ENCODE results near the gene HS6ST3. TPM values are rescaled to one million over a fixed set of nuclear protein-coding genes. Genes with fewer than 3 reads are reported as not detected.

Gene HS6ST3
- total and polyA plus RNA-seq, 10 donors: 0.03 TPM; not detected in 9

DNA sequence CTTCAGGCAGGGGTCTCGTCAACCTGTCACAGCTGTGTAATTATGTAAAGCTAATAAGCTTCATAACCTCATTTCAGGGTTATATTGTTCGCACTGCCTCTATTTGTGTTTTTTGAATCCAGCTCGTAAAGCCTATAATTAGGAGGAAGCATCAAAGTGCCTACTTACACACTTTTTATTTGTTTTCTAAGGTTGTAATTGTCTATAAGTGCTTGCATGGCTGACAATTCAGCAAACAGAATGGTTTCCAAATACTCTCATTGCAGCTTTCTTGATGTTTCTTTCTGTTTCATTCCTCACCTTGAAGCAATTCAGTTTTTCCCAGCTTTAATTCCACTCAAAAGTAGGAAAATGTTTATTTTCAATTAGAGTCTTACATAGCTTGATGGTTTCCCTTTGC is 336.3 kb downstream of the HS6ST3 start:
- no peak for DNase-seq
- 74 to 85% (median 80%) methylated on average over 3 of the region's 3 CpGs for WGBS, 5 donors
- H3K9me3 ChIP-seq: peaks cover 0 to 4% (median 0%) of the 10 kb centered on the region in 8 donors
- TF ChIP-seq POLR2A (IDR thresholded peaks at IDR 0.05): no peak
- H3K4me3 ChIP-seq: no peak overlapping the region
- no peak overlapping the region for H3K27ac ChIP-seq
- H3K4me1 ChIP-seq: no peaks in the 10 kb centered on the region
- H3K27me3 ChIP-seq (replicated peaks in 1 of 7): no peaks in the 10 kb centered on the region
- H3K36me3 ChIP-seq: no peaks in the 10 kb centered on the region
- intact Hi-C loops (cut with DNase I; ENCODE audit: low total_unique reads): no loop called here

GRCh38 chr13:96428911-96429310 is 339.0 kb downstream of the HS6ST3 start:
- 61 to 77% (median 68%) methylated on average over 5 of the region's 5 CpGs for WGBS, 5 donors
- no peak for DNase-seq
- no peaks in the 10 kb centered on the region for H3K4me1 ChIP-seq
- TF ChIP-seq POLR2AphosphoS5 (IDR thresholded peaks at IDR 0.05) (no peak), POLR2A (IDR thresholded peaks at IDR 0.05) (no peak), CTCF (IDR thresholded peaks at IDR 0.05 in 8 of 11, conservative IDR thresholded peaks at IDR 0.05 in 3 of 11) (no peak)
- no peak overlapping the region for H3K27ac ChIP-seq
- no peak overlapping the region for H3K4me3 ChIP-seq
- no peaks in the 10 kb centered on the region for H3K27me3 ChIP-seq (replicated peaks in 1 of 7)
- intact Hi-C loops (cut with DNase I; ENCODE audit: low total_unique reads): no loop called here
- H3K36me3 ChIP-seq: no peaks in the 10 kb centered on the region
- peaks cover 0 to 4% (median 0%) of the 10 kb centered on the region in 8 donors for H3K9me3 ChIP-seq

DNA sequence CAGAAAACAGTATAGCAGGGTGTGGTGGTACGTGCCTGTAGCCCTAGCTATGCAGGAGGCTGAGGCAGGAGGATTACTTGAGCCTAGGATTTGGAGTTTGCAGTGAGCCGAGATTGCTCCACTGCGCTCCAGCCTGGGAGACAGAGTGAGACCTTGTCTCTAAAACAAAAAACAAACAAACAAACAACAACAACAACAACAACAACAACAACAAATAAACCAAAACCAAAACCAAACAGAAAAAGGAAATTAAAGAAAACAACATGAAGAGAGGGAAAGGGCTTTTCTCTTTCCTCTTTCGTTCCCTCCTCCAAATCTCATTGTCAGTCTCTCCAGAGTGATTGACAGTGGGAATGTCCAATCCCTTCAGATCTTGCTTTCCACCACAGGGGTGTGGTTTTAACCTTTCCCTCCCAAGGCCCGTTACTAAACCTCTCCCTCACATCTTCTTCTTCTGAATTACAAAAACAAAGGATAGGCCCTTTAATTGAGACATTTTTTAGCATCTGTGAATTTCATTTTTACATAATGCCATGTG is 341.2 kb downstream of the HS6ST3 start:
- WGBS, 5 donors: 67 to 87% (median 78%) methylated on average over 5 of the region's 5 CpGs
- intact Hi-C loops (cut with DNase I; ENCODE audit: low total_unique reads): no loop called here
- H3K9me3 ChIP-seq: peaks cover 0 to 5% (median 0%) of the 10 kb centered on the region in 8 donors
- no peaks in the 10 kb centered on the region for H3K27me3 ChIP-seq (replicated peaks in 1 of 7)
- H3K4me3 ChIP-seq: no peak overlapping the region
- no peaks in the 10 kb centered on the region for H3K36me3 ChIP-seq
- DNase-seq: no peak
- H3K4me1 ChIP-seq: no peaks in the 10 kb centered on the region
- TF ChIP-seq CTCF (IDR thresholded peaks at IDR 0.05 in 8 of 11, conservative IDR thresholded peaks at IDR 0.05 in 3 of 11): no peak
- TF ChIP-seq POLR2A (IDR thresholded peaks at IDR 0.05): no peak
- TF ChIP-seq POLR2AphosphoS5 (IDR thresholded peaks at IDR 0.05): no peak
- H3K27ac ChIP-seq: no peak overlapping the region

- Histone ChIP-seq H3K36me3 (no peaks in the 10 kb centered on the region), H3K4me3 (no peak overlapping the region), H3K4me1 (no peaks in the 10 kb centered on the region), H3K9me3 (peaks cover 0 to 30% (median 3%) of the 10 kb centered on the region in 8 donors), H3K27me3 (replicated peaks in 1 of 7) (no peaks in the 10 kb centered on the region), H3K27ac (no peak overlapping the region)
- no peak for TF ChIP-seq POLR2A (IDR thresholded peaks at IDR 0.05)
- TF ChIP-seq POLR2AphosphoS5 (IDR thresholded peaks at IDR 0.05): no peak
- TF ChIP-seq CTCF (IDR thresholded peaks at IDR 0.05 in 8 of 11, conservative IDR thresholded peaks at IDR 0.05 in 3 of 11): no peak
- intact Hi-C loops (cut with DNase I; ENCODE audit: low total_unique reads): no loop called here
- no peak for DNase-seq
- 47 to 63% (median 53%) methylated on average over 3 of the region's 3 CpGs for WGBS, 5 donors
Observed at GRCh38 chr13:96444676-96445075, 354.8 kb downstream of the HS6ST3 start.

- Histone ChIP-seq H3K36me3 (no peaks in the 10 kb centered on the region), H3K4me3 (no peak overlapping the region), H3K27ac (no peak overlapping the region), H3K27me3 (replicated peaks in 1 of 7) (no peaks in the 10 kb centered on the region), H3K9me3 (peaks cover 0 to 6% (median 0%) of the 10 kb centered on the region in 8 donors), H3K4me1 (no peaks in the 10 kb centered on the region)
- no peak for DNase-seq
- intact Hi-C loops (cut with DNase I; ENCODE audit: low total_unique reads): no loop called here
- 58 to 70% (median 69%) methylated on average over 1 of the region's 1 CpG for WGBS, 5 donors
- TF ChIP-seq POLR2AphosphoS5 (IDR thresholded peaks at IDR 0.05): no peak
- TF ChIP-seq CTCF (IDR thresholded peaks at IDR 0.05 in 8 of 11, conservative IDR thresholded peaks at IDR 0.05 in 3 of 11): no peak
- TF ChIP-seq POLR2A (IDR thresholded peaks at IDR 0.05): no peak
Observed at GRCh38 chr13:96449920-96450319, 360.0 kb downstream of the HS6ST3 start.

All from spleen (tissue), 11 donors.